Mesendoderm (in vitro differentiated cells): ENCODE results near the gene FXYD1. TPM values are rescaled to one million over a fixed set of nuclear protein-coding genes. Genes with fewer than 3 reads are reported as not detected.

ENCODE experiments used
- DNase-seq: peaks from one replicate; pipeline ENCODE4 v3.0.0; 2013
- H2AK5ac ChIP-seq: 2 replicates; pipeline ENCODE4 v1.6.1; 2013; ENCODE audit warnings: low read length, inconsistent platforms
- H2BK120ac ChIP-seq: 2 replicates; pipeline ENCODE4 v1.6.1; 2013; ENCODE audit warnings: low read depth, mild to moderate bottlenecking, low read length, moderate library complexity, mixed read lengths
- H2BK15ac ChIP-seq: replicated peaks from 2 replicates; pipeline ENCODE4 v1.6.1; 2013; ENCODE audit warnings: low read depth, mild to moderate bottlenecking, moderate library complexity
- H2BK5ac ChIP-seq: 2 replicates; pipeline ENCODE4 v1.6.1; 2013; ENCODE audit warnings: low read length, inconsistent platforms
- H3K18ac ChIP-seq: 2 replicates; pipeline ENCODE4 v1.6.1; 2013; ENCODE audit warnings: mild to moderate bottlenecking, low read length, mixed read lengths
- H3K23ac ChIP-seq: one replicate; pipeline ENCODE4 v1.6.1; 2013; ENCODE audit warnings: low read length
- H3K27ac ChIP-seq: 2 replicates; pipeline ENCODE4 v1.5.1; 2013; ENCODE audit warnings: low read depth, mild to moderate bottlenecking, inconsistent platforms, low read length, moderate library complexity
- H3K27me3 ChIP-seq: 2 replicates; pipeline ENCODE4 v1.6.1; 2013; ENCODE audit warnings: low read length, control low read depth, mild to moderate bottlenecking, inconsistent platforms; ENCODE audit not compliant: insufficient read depth, poor library complexity
- H3K36me3 ChIP-seq: 2 replicates; pipeline ENCODE4 v1.6.1; 2013; ENCODE audit warnings: low read length, inconsistent platforms; ENCODE audit not compliant: control insufficient read depth, insufficient read depth
- H3K4ac ChIP-seq: one replicate; pipeline ENCODE4 v1.6.1; 2013; ENCODE audit warnings: low read depth, mild to moderate bottlenecking, low read length, moderate library complexity
- H3K4me1 ChIP-seq: 2 replicates; pipeline ENCODE4 v1.6.1; 2013; ENCODE audit warnings: low read depth, low read length, inconsistent platforms; ENCODE audit not compliant: control insufficient read depth
- H3K4me2 ChIP-seq: 2 replicates; pipeline ENCODE4 v1.6.1; 2013; ENCODE audit warnings: low read length
- H3K4me3 ChIP-seq: 2 replicates; pipeline ENCODE4 v1.5.1; 2013; ENCODE audit warnings: mild to moderate bottlenecking, low read length
- H3K56ac ChIP-seq: one replicate; pipeline ENCODE4 v1.6.1; 2013; ENCODE audit warnings: low read length
- H3K79me1 ChIP-seq: 2 replicates; pipeline ENCODE4 v1.6.1; 2013; ENCODE audit warnings: low read length, inconsistent platforms
- H3K79me2 ChIP-seq: 2 replicates; pipeline ENCODE4 v1.6.1; 2013; ENCODE audit warnings: mild to moderate bottlenecking, low read length; ENCODE audit not compliant: control insufficient read depth, insufficient read depth
- H3K9ac ChIP-seq: 2 replicates; pipeline ENCODE4 v1.6.1; 2013; ENCODE audit warnings: low read length, inconsistent platforms
- H4K5ac ChIP-seq: one replicate; pipeline ENCODE4 v1.6.1; 2013; ENCODE audit warnings: low read length
- H4K8ac ChIP-seq: one replicate; pipeline ENCODE4 v1.6.1; 2013; ENCODE audit warnings: low read depth, mild to moderate bottlenecking, control low read depth, low read length, moderate library complexity
- WGBS: extraction: QIAGEN DNeasy Blood & Tissue Kit; methylation state at CpG from one replicate; pipeline ENCODE4 v1.1.7; 2013; ENCODE audit warnings: low lambda C conversion rate, missing lambda C conversion rate; ENCODE audit not compliant: insufficient coverage; ENCODE audit errors: extremely low coverage; 5-methylcytosine and 5-hydroxymethylcytosine counted together
- small RNA-seq: library from polyadenylated mRNA; stranded (forward); fragments of <200 nt; extraction: miRNeasy Mini kit (QIAGEN cat#:217004); gene quantifications from one replicate; pipeline ENCODE3, GENCODE V24; 2013; ENCODE audit not compliant: insufficient read depth

The FXYD1 gene

GRCh38 chr19:35184267-35184666 is 45.6 kb downstream of the FXYD1 start:
- H2AK5ac ChIP-seq, result no peak overlapping the region
- H2BK120ac ChIP-seq, result no peak overlapping the region
- no peak for DNase-seq
- no peak overlapping the region for H3K27ac ChIP-seq
- no peak overlapping the region for H3K9ac ChIP-seq
- no peaks in the 10 kb centered on the region for H3K4me1 ChIP-seq
- no peak overlapping the region for H4K8ac ChIP-seq
- H3K4me2 ChIP-seq, result no peak overlapping the region
- H3K27me3 ChIP-seq, result no peaks in the 10 kb centered on the region
- no peak overlapping the region for H3K4me3 ChIP-seq
- no peaks in the 10 kb centered on the region for H3K79me2 ChIP-seq
- no CpG with 5 or more reads among the region's 1 CpG for WGBS
- H3K18ac ChIP-seq, result no peak overlapping the region
- no peak overlapping the region for H4K5ac ChIP-seq
- no peak overlapping the region for H3K56ac ChIP-seq
- H3K4ac ChIP-seq, result no peak overlapping the region
- H2BK5ac ChIP-seq, result no peak overlapping the region
- no peaks in the 10 kb centered on the region for H3K36me3 ChIP-seq
- no peak overlapping the region for H3K23ac ChIP-seq
- no peaks in the 10 kb centered on the region for H3K79me1 ChIP-seq
- H2BK15ac ChIP-seq, result no peak overlapping the region

- Histone ChIP-seq H3K9ac (no peak overlapping the region), H3K56ac (no peak overlapping the region), H3K4me3 (no peak overlapping the region), H2BK5ac (no peak overlapping the region), H2AK5ac (no peak overlapping the region), H2BK120ac (no peak overlapping the region), H3K79me1 (no peaks in the 10 kb centered on the region), H4K8ac (no peak overlapping the region), H3K18ac (no peak overlapping the region), H3K4me2 (no peak overlapping the region), H3K79me2 (no peaks in the 10 kb centered on the region), H3K4me1 (no peaks in the 10 kb centered on the region), H3K27me3 (no peaks in the 10 kb centered on the region), H4K5ac (no peak overlapping the region), H3K4ac (no peak overlapping the region), H3K23ac (no peak overlapping the region), H3K27ac (no peak overlapping the region), H3K36me3 (no peaks in the 10 kb centered on the region), H2BK15ac (no peak overlapping the region)
- no peak for DNase-seq
- WGBS, result no CpG with 5 or more reads among the region's 2 CpGs
Observed at GRCh38 chr19:35184884-35185283, 46.3 kb downstream of the FXYD1 start.

Small RNA genes within 50 kb of the gene (small RNA-seq; reads per million reads assigned to genes)
- not detected for gene AC020907.2
